22Rv1 (cell line): ENCODE results near the gene SRCAP.

Source experiments
- CTCF ChIP-seq: fragments of 450-650 bp; IDR thresholded peaks from 2 replicates; pipeline ENCODE4 v1.5.1; 2017; ENCODE audit warnings: mild to moderate bottlenecking
- ZFX ChIP-seq: fragments of 450-650 bp; IDR thresholded peaks from 2 replicates; pipeline ENCODE4 v1.6.1; 2017; ENCODE audit warnings: antibody characterized with exemption, borderline replicate concordance

GRCh38 chr16:30780021-30780420 is 81.0 kb downstream of the SRCAP start:
- no peak for TF ChIP-seq CTCF
- TF ChIP-seq ZFX = no peak
